Posterior vena cava (tissue), 2 donors: ENCODE measurements around the gene CRADD. TPM values are rescaled to one million over a fixed set of nuclear protein-coding genes. Genes with fewer than 3 reads are reported as not detected.
"Not testable (repeated sequence)": the region's sequence is repeated elsewhere in the genome, so short reads cannot be mapped to it uniquely, and the experiment has no call there.

Experiments
- DNase-seq: peaks from one replicate; pipeline ENCODE4 v3.0.0-alpha.2; 2020; ENCODE audit warnings: low spot score
- intact Hi-C, 2 donors: fragments of 100-400 bp; cut with DNase I; formaldehyde crosslinking; loops; one replicate each; pipeline versions ENCODE4 v1.14.1 to v1.14.2; 2022 to 2023
- total RNA-seq, 2 donors: library from RNA; stranded (reverse); fragmentation: NEBNext Ultra II Directional; extraction: Animal tissue kit (Norgen Biotek cat#: 25700); gene quantifications; one replicate each; pipeline ENCODE4 v1.2.1, GENCODE V29; 2021
- donor health status: DM: yes; HTN: yes; CAD: no.
- donor health status: DM: yes; HTN: yes; CAD: no.

The CRADD gene
- total RNA-seq, 2 donors from 2014 or later: 21.6 to 22.0 TPM

GRCh38 chr12:93766371-93766770, 89.2 kb downstream of the CRADD start:
- no peak for DNase-seq
- intact Hi-C loops: no loop called here

- intact Hi-C loops: loop anchor here in 1 of 2 donors (1.0 kb wide), 1 partner anchor 11 kb away; no protein-coding TSS in a partner anchor
- DNase-seq: no peak
Observed at GRCh38 chr12:93766796-93767523, 89.8 kb downstream of the CRADD start.

GRCh38 chr12:93767524-93767863, 90.3 kb downstream of the CRADD start:
- intact Hi-C loops: loop anchor here in 1 of 2 donors (1.0 kb wide), 1 partner anchor 11 kb away; no protein-coding TSS in a partner anchor

GRCh38 chr12:93772003-93772700, 95.0 kb downstream of the CRADD start:
- intact Hi-C loops: no loop called here
- no peak for DNase-seq

More at GRCh38 chr12:93767524-93767863, 90.3 kb downstream of the CRADD start:
- no peak for DNase-seq

GRCh38 chr12:93773122-93773871, 96.1 kb downstream of the CRADD start:
- DNase-seq: no peak
- intact Hi-C loops: no loop called here

- no peak for DNase-seq
- intact Hi-C loops: loop anchor here in 1 of 2 donors (5.0 kb wide), 1 partner anchor 36 kb away; no protein-coding TSS in a partner anchor
Observed at GRCh38 chr12:93776581-93777018, 99.4 kb downstream of the CRADD start.

GRCh38 chr12:93777254-93777653, 100.1 kb downstream of the CRADD start:
- intact Hi-C loops: loop anchor here in 1 of 2 donors (5.0 kb wide), 1 partner anchor 35 kb away; no protein-coding TSS in a partner anchor
- no peak for DNase-seq

GRCh38 chr12:93778306-93778705, 101.1 kb downstream of the CRADD start:
- intact Hi-C loops: loop anchor here in 1 of 2 donors (5.0 kb wide), 1 partner anchor 34 kb away; no protein-coding TSS in a partner anchor
- DNase-seq: no peak

GRCh38 chr12:93778766-93779165, 101.6 kb downstream of the CRADD start:
- DNase-seq: no peak
- intact Hi-C loops: loop anchor here in 1 of 2 donors (5.0 kb wide), 1 partner anchor 34 kb away; no protein-coding TSS in a partner anchor

GRCh38 chr12:93780101-93780641, 103.0 kb downstream of the CRADD start:
- DNase-seq: no peak
- intact Hi-C loops: no loop called here

GRCh38 chr12:93780886-93781285, 103.7 kb downstream of the CRADD start:
- intact Hi-C loops: not testable (repeated sequence)

GRCh38 chr12:93781961-93782360, 104.8 kb downstream of the CRADD start:
- intact Hi-C loops: not testable (repeated sequence)

More at GRCh38 chr12:93780886-93781285, 103.7 kb downstream of the CRADD start:
- DNase-seq: not testable (repeated sequence)

GRCh38 chr12:93782853-93783252, 105.7 kb downstream of the CRADD start:
- intact Hi-C loops: no loop called here
- DNase-seq: no peak

More at GRCh38 chr12:93781961-93782360, 104.8 kb downstream of the CRADD start:
- DNase-seq: not testable (repeated sequence)

- DNase-seq: no peak
- intact Hi-C loops: no loop called here
Observed at GRCh38 chr12:93783832-93784231, 106.7 kb downstream of the CRADD start.

GRCh38 chr12:93784339-93785086, 107.3 kb downstream of the CRADD start:
- DNase-seq: peak; percentile 78
- intact Hi-C loops: no loop called here

- intact Hi-C loops: no loop called here
- DNase-seq: peak; percentile 80
Observed at GRCh38 chr12:93785249-93786010, 108.3 kb downstream of the CRADD start.

GRCh38 chr12:93786656-93787397, 109.7 kb downstream of the CRADD start:
- no peak for DNase-seq
- intact Hi-C loops: no loop called here
